Mucosa of rectum (tissue), 2 donors: ENCODE measurements around the gene IGF2BP3.
"Not testable (repeated sequence)": the region's sequence is repeated elsewhere in the genome, so short reads cannot be mapped to it uniquely, and the experiment has no call there.

Source experiments
- H3K27ac ChIP-seq, 2 donors: one replicate each; pipeline ENCODE4 v1.7.0; 2013; ENCODE audit warnings: inconsistent platforms in 2 of 2, low read depth in 2 of 2, low read length in 2 of 2
- H3K27me3 ChIP-seq, 2 donors: one replicate each; pipeline ENCODE4 v1.7.0; 2013; ENCODE audit warnings: low read length in 2 of 2; ENCODE audit not compliant: control insufficient read depth in 2 of 2, insufficient read depth in 2 of 2
- H3K36me3 ChIP-seq, 2 donors: one replicate each; pipeline ENCODE4 v1.7.0; 2013; ENCODE audit warnings: low read length in 2 of 2; ENCODE audit not compliant: control insufficient read depth in 2 of 2, insufficient read depth in 2 of 2
- H3K4me1 ChIP-seq, 2 donors: one replicate each; pipeline ENCODE4 v1.7.0; 2013; ENCODE audit warnings: low read length in 2 of 2, mild to moderate bottlenecking in 1 of 2; ENCODE audit not compliant: control insufficient read depth in 2 of 2, insufficient read depth in 2 of 2
- H3K4me3 ChIP-seq, 2 donors: one replicate each; pipeline ENCODE4 v1.7.0; 2013; ENCODE audit warnings: low read length in 2 of 2
- H3K9ac ChIP-seq, 2 donors: one replicate each; pipeline ENCODE4 v1.7.0; 2013; ENCODE audit warnings: low read length in 2 of 2, low read depth in 1 of 2, mild to moderate bottlenecking in 1 of 2
- H3K9me3 ChIP-seq, 2 donors: one replicate each; pipeline ENCODE4 v1.7.0; 2013; ENCODE audit warnings: low read length in 2 of 2; ENCODE audit not compliant: control insufficient read depth in 2 of 2
- donor health status: healthy.
- donor health status: Normal muscosa, but diverticular disease.

The IGF2BP3 gene

DNA sequence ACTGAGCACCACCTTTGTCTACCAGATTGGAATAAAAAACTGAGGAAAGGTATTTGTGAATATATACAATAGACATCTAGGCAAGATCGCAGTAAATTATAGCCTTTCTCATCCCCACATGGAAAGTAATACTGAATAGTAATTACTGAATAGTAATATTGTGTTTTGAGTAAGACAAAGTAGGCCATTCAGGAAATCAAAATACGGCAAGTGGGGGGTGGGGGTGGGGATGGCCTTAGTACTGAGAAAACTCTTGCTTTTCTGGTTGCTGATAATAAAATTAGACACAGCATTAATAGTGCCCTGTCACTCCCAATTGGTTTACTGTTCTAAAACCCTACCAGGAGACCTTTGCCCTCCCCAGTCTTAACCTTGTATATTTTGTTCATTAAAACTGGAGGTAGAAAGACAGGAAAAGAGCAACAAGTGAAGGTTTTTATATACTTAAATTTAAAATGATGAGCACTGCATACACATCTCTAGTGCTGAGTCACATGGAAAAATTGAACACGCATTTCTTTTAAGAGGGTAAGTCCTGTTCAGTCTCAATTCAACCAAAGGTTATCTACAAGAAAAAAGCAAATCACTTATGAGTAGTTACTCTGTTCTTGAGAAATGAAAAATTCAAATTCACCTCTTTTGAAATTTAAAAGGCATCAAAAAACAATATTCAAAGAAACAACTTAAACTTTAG, 65.6 kb downstream of the IGF2BP3 start:
- H3K9ac ChIP-seq, result no peak overlapping the region
- no peaks in the 10 kb centered on the region for H3K9me3 ChIP-seq
- no peak overlapping the region for H3K4me3 ChIP-seq
- H3K27ac ChIP-seq, result no peak overlapping the region
- H3K27me3 ChIP-seq, result no peaks in the 10 kb centered on the region
- H3K36me3 ChIP-seq, result no peaks in the 10 kb centered on the region
- no peaks in the 10 kb centered on the region for H3K4me1 ChIP-seq

DNA sequence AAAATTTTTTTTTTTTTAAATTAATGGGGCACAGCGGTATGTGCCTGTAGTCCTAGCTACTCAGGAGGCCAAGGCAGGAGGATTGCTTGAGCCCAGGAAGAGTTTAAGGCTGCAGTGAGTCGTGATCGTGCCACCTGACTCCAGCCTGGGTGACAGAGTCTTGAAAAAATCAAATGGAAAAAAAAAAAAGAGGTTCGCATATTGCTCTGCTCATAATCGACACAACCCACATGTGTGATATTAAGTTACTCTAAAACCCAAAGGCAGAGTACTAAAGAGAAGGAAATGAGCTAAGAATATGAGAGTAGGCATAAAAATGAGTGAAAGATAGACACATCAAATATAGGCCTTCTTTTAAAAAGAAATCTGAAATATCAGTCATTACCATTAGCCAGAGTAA, 66.3 kb downstream of the IGF2BP3 start:
- Histone ChIP-seq H3K9ac (no peak overlapping the region), H3K4me1 (no peaks in the 10 kb centered on the region), H3K9me3 (no peaks in the 10 kb centered on the region), H3K36me3 (no peaks in the 10 kb centered on the region), H3K27me3 (no peaks in the 10 kb centered on the region), H3K27ac (no peak overlapping the region), H3K4me3 (no peak overlapping the region)

DNA sequence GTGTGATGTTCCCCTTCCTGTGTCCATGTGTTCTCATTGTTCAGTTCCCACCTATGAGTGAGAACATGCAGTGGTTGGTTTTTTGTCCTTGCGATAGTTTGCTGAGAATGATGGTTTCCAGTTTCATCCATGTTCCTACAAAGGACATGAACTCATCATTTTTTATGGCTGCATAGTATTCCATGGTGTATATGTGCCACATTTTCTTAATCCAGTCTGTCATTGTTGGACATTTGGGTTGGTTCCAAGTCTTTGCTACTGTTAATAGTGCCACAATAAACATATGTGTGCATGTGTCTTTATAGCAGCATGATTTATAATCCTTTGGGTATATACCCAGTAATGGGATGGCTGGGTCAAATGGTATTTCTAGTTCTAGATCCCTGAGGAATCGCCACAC, 72.2 kb downstream of the IGF2BP3 start:
- H3K9me3 ChIP-seq, H3K9ac ChIP-seq, H3K4me3 ChIP-seq, H3K4me1 ChIP-seq, H3K36me3 ChIP-seq, H3K27me3 ChIP-seq, H3K27ac ChIP-seq: not testable (repeated sequence)

DNA sequence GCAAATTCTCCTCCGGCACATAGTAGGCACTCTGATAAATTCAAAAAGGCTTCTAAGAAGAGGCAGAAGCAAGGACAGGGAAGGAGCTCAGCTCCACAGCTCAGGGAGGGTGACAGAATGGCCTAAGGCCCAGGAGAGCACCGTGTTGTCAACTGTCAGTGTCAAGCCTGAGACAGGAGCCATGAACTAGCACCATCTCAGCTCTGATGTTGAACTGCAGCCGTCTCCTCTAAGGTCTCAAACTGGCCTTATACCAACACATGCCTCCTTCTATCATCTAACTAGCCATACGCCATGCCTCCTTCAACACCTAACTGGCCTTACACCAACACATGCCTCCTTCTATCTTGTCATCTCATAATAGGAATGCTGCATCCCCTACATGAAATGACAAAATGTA, 73.0 kb downstream of the IGF2BP3 start:
- no peak overlapping the region for H3K4me3 ChIP-seq

DNA sequence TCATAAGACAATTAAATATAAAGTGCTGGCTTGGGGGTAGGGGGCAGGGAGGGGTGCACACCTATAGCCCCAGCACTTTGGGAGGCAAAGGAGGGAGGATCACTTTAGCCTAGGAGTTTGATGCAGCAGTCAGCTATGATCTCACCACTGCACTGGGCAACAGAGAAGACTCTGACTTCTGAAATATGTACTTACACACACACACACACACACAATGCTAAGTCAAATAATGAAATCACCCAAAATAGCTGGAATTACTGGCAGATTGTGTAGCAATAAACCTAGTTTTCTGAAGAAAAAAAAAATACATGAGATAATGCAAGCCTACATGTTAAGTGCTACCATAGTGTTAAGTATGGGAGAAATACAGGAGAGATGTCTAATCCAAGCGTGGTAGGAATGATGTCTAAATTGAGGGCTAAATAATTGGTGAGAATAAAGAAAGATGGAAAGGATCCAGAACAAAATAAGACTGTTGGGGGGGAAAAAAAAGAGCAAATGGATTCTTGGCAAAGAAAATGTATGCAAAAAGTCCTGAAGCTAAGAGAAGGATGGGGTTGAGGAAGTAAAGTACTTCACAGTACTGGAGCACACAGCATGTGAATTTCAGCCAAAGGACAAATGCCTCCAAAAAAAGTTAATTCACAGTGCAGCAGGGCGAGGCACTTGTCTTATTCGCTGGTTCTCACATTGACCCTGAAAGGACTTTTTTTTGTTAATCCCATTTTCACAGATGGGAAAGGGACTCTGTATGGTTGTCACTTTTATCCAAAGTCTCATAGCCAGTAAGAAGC, 73.9 kb downstream of the IGF2BP3 start:
- Histone ChIP-seq H3K9me3 (no peaks in the 10 kb centered on the region), H3K27ac (no peak overlapping the region), H3K27me3 (no peaks in the 10 kb centered on the region), H3K4me3 (no peak overlapping the region), H3K9ac (no peak overlapping the region), H3K4me1 (no peaks in the 10 kb centered on the region), H3K36me3 (no peaks in the 10 kb centered on the region)

More for the DNA sequence above, 73.0 kb downstream of the IGF2BP3 start:
- Histone ChIP-seq H3K27me3 (no peaks in the 10 kb centered on the region), H3K27ac (no peak overlapping the region), H3K4me1 (no peaks in the 10 kb centered on the region), H3K9me3 (no peaks in the 10 kb centered on the region), H3K36me3 (no peaks in the 10 kb centered on the region), H3K9ac (no peak overlapping the region)

DNA sequence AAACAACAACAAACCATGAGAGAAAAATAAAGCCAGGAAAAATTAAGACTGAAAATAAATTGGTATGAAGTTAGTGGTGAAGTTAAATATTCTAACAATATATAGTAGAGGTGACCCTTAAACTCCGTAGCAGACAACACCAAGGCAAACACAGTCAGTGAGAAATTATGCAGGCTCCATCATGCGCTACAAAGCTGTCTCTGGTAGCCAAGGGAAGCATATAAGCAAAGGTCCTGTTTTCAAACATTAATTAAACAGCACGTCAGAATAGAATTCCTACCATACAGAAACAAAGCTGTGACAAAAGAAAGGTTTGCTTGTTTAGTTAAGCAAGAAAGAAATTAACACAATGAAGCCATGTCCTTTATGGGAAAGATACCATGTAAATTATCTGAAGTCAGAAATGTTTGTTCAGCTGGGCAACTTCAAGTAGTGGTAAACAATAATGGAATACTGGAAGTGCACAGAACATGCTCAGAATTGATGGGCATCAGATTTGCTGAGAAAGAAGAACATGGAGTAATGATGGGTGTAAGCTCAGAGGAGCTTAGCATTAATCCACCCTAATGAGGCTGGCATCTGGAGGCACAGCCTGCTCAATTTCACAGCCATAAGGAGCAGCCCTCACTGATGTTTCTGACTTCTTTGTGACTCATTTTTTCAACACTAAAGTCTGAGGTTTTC, 75.7 kb downstream of the IGF2BP3 start:
- Histone ChIP-seq H3K27ac (no peak overlapping the region), H3K9me3 (no peaks in the 10 kb centered on the region), H3K4me3 (no peak overlapping the region), H3K9ac (no peak overlapping the region), H3K36me3 (no peaks in the 10 kb centered on the region), H3K27me3 (no peaks in the 10 kb centered on the region), H3K4me1 (no peaks in the 10 kb centered on the region)

DNA sequence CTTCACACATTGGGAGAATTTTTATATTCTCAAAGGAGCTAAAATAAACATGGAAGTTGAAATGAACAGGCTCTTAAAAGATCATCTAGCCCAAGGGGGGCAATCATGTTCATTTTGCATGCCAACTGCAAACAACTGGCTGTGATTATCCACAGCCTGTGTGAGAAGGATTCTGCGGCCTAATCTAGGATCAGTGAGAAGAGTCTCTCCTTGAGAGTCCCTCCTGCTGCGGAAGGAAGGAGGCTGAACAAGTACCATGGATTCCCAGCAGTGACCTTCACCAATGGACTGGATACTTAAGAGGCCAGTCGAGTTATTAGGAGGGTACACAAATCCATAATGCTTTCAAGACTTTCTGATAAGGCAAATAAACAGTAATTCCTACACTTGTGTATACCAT, 76.7 kb downstream of the IGF2BP3 start:
- Histone ChIP-seq H3K36me3 (no peaks in the 10 kb centered on the region), H3K27ac (no peak overlapping the region), H3K4me1 (no peaks in the 10 kb centered on the region), H3K9me3 (no peaks in the 10 kb centered on the region), H3K27me3 (no peaks in the 10 kb centered on the region), H3K9ac (no peak overlapping the region), H3K4me3 (no peak overlapping the region)

DNA sequence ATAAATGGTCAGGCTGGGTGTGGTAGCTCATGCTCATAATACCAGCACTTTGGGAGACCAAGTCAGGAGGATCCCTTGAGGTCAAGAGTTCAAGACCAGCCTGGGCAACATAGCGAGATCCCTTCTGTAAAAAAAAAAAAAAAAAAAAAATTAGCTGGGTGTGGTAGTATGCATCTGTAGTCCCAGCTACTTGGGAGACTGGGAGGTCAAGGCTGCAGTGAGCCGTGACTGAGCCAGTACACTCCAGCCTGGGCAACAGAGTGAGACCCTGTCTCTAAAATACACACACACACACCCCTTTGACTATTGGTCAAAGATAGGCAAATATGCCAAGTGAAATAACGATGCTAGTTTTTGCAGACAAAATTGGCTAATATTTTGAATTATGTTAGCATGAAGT, 80.6 kb downstream of the IGF2BP3 start:
- H3K27me3 ChIP-seq, result no peaks in the 10 kb centered on the region
- no peak overlapping the region for H3K4me3 ChIP-seq
- H3K9me3 ChIP-seq, result no peaks in the 10 kb centered on the region
- no peak overlapping the region for H3K9ac ChIP-seq
- no peaks in the 10 kb centered on the region for H3K4me1 ChIP-seq
- no peak overlapping the region for H3K27ac ChIP-seq
- no peaks in the 10 kb centered on the region for H3K36me3 ChIP-seq

DNA sequence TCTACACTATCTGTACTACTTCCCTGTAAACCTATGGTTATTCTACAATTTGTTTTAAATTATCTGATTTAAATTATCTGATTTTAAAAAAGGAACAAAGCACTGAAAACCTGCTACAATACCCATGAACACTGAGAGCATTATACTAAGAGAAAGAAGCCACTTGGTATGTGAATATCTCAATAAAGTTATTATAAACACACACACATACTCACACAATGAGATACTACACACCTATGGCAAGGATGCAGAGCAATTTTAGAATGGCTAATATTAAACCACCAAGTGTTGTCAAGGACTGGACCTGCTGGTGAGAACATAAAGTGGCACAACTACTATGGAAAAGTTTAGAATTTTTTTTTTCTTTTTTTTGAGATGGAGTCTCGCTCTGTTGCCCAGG, 82.7 kb downstream of the IGF2BP3 start:
- Histone ChIP-seq H3K27me3 (no peaks in the 10 kb centered on the region), H3K9ac (no peak overlapping the region), H3K4me3 (no peak overlapping the region), H3K4me1 (no peaks in the 10 kb centered on the region), H3K27ac (no peak overlapping the region), H3K9me3 (no peaks in the 10 kb centered on the region), H3K36me3 (no peaks in the 10 kb centered on the region)

DNA sequence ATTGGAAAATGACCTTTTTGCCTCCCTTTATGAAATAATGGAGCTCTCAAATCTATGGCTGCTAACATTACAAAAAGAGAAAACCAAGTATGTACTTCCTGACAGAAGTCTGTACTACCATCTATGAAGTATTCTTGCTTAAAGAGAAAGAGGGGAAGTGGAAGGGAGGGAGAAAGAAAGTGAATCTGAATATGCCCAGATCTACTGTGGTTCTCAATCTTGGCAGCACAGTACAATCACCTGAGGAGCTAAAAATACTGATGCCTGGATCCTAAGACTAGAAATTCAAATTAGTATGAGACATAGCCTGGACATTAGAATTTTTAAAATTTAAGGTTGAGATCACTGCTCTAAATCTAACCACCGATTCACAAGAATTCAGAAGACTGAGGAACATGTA, 85.2 kb downstream of the IGF2BP3 start:
- H3K4me3 ChIP-seq, result no peak overlapping the region
- H3K9ac ChIP-seq, result no peak overlapping the region
- H3K36me3 ChIP-seq, result no peaks in the 10 kb centered on the region

More for the DNA sequence above, 85.2 kb downstream of the IGF2BP3 start:
- H3K27me3 ChIP-seq, result no peaks in the 10 kb centered on the region
- no peaks in the 10 kb centered on the region for H3K4me1 ChIP-seq
- H3K27ac ChIP-seq, result no peak overlapping the region
- no peaks in the 10 kb centered on the region for H3K9me3 ChIP-seq
